Measurements from ENCODE around the gene CLDN14. TPM values are rescaled to one million over a fixed set of nuclear protein-coding genes. Genes with fewer than 3 reads are reported as not detected.

CLDN14 gene
- total RNA-seq, 1 donor from 2014 or later = not detected

DNA sequence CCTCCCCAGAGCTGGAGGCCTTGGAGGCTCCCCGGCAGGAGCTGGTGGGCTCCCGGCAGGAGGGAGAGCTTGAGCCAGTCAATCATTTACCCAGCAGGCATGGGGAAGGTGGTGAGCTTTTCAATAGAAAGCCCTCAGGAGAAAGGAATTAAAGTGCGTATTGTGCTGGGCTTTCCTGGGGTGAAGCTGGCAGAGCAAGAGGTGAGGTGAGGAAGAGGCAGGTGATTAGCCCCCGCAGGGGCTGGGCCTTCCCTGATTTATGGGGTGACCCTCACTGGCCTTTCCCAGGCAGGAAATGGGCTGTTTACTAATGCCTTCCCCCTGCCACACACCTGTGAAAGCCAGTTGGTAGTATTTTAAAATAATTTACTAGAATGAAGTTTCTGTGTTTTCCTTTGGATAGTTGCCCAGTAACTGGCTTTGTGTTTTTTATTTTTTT lies 25.8 kb downstream of the CLDN14 start:
- no peaks in the 10 kb centered on the region for H3K27me3 ChIP-seq
- H3K9me3 ChIP-seq = no peaks in the 10 kb centered on the region
- no peaks in the 10 kb centered on the region for H3K36me3 ChIP-seq
- intact Hi-C loops (cut with DNase I) = no loop called here
- no peaks in the 10 kb centered on the region for H3K4me1 ChIP-seq
- no peak for TF ChIP-seq POLR2A (IDR thresholded peaks at IDR 0.05)
- TF ChIP-seq POLR2AphosphoS5 (IDR thresholded peaks at IDR 0.05; ENCODE audit: insufficient read depth in 1 of 2, low read depth in 1 of 2) = no peak
- TF ChIP-seq, protein P1, sequence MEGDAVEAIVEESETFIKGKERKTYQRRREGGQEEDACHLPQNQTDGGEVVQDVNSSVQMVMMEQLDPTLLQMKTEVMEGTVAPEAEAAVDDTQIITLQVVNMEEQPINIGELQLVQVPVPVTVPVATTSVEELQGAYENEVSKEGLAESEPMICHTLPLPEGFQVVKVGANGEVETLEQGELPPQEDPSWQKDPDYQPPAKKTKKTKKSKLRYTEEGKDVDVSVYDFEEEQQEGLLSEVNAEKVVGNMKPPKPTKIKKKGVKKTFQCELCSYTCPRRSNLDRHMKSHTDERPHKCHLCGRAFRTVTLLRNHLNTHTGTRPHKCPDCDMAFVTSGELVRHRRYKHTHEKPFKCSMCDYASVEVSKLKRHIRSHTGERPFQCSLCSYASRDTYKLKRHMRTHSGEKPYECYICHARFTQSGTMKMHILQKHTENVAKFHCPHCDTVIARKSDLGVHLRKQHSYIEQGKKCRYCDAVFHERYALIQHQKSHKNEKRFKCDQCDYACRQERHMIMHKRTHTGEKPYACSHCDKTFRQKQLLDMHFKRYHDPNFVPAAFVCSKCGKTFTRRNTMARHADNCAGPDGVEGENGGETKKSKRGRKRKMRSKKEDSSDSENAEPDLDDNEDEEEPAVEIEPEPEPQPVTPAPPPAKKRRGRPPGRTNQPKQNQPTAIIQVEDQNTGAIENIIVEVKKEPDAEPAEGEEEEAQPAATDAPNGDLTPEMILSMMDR (IDR thresholded peaks at IDR 0.05) = no peak
- H3K4me3 ChIP-seq = no peak overlapping the region
- H3K27ac ChIP-seq = no peak overlapping the region
- no peak for DNase-seq (ENCODE audit: extremely low spot score in 2 of 2)

DNA sequence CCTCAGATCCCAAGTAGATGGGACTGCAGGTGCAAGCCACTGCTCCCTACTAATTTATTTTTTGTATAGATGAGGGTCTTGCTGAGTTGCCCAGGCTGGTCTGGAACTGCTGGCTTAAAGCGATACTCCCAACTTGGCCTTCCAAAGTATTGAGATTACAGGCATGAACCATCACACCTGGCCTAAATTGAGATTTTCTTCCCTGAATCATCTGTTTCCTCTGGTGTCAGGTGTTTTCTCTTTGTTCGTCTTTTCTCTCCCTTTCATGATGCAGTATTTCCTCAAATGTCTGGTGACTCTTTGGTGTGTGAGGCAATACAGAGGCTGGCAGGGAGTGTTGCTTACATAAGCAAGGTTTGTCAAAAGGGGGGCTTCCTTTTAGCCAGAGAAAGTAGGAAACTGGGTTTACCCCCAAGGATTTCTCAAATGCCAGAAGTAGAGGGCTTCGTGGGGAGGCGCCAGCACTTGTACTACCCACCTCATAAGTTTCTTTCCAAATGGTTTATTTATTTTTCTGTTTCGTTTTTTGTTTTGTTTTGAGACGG lies 27.6 kb downstream of the CLDN14 start:
- Histone ChIP-seq H3K9me3 (no peaks in the 10 kb centered on the region), H3K27ac (no peak overlapping the region), H3K4me3 (no peak overlapping the region), H3K36me3 (no peaks in the 10 kb centered on the region), H3K27me3 (no peaks in the 10 kb centered on the region), H3K4me1 (no peaks in the 10 kb centered on the region)
- no peak for TF ChIP-seq POLR2A (IDR thresholded peaks at IDR 0.05)
- TF ChIP-seq POLR2AphosphoS5 (IDR thresholded peaks at IDR 0.05; ENCODE audit: insufficient read depth in 1 of 2, low read depth in 1 of 2) = no peak
- TF ChIP-seq, protein P1 (IDR thresholded peaks at IDR 0.05) = no peak
- DNase-seq (ENCODE audit: extremely low spot score in 2 of 2) = no peak
- intact Hi-C loops (cut with DNase I) = no loop called here

DNA sequence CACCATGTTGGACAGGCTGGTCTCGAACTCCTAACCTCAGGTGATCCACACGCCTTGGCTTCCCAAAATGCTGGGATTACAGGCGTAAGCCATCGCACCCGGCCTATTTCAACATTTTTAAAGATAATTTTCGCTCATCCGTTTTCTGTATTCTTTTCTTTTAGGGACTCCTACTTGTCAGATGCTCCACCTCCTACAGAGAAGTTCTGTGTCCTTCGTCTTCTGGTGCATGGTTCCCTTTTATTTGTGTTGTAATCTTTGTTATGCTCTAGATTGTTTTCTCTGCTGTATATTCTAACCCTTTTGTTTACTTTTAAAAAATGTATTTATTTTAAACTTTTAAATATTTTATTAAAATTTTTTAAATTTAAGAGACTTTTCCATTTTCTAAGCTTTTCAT lies 28.4 kb downstream of the CLDN14 start:
- Histone ChIP-seq H3K36me3 (no peaks in the 10 kb centered on the region), H3K27ac (no peak overlapping the region), H3K27me3 (no peaks in the 10 kb centered on the region), H3K4me1 (no peaks in the 10 kb centered on the region), H3K9me3 (no peaks in the 10 kb centered on the region), H3K4me3 (no peak overlapping the region)
- TF ChIP-seq POLR2AphosphoS5 (IDR thresholded peaks at IDR 0.05; ENCODE audit: insufficient read depth in 1 of 2, low read depth in 1 of 2) (no peak), POLR2A (IDR thresholded peaks at IDR 0.05) (no peak)
- TF ChIP-seq, protein P1 (IDR thresholded peaks at IDR 0.05) = no peak
- intact Hi-C loops (cut with DNase I) = no loop called here
- no peak for DNase-seq (ENCODE audit: extremely low spot score in 2 of 2)

DNA sequence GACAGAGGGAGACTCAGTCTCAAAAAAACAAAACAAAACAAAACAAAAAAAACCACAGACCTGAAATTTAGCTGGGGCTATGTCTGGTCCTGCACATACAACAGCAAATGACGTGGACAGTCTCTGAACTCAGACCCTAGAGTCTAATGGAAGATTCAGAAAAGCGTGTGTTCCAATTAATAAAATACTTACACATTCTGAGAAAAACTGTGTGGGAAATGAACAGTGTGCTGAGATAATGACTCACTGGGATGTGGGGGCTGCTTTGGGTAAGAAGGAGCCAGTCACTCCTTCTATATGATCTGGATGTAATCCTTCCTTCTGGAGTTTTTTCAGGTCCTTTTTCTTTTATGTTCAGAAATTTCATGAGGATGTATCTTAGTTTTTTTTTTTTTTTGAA lies 29.4 kb downstream of the CLDN14 start:
- DNase-seq (ENCODE audit: extremely low spot score in 2 of 2) = no peak
- no peak for TF ChIP-seq POLR2A (IDR thresholded peaks at IDR 0.05)
- TF ChIP-seq, protein P1 (IDR thresholded peaks at IDR 0.05) = no peak
- TF ChIP-seq POLR2AphosphoS5 (IDR thresholded peaks at IDR 0.05; ENCODE audit: insufficient read depth in 1 of 2, low read depth in 1 of 2) = no peak
- Histone ChIP-seq H3K4me3 (no peak overlapping the region), H3K27ac (no peak overlapping the region), H3K27me3 (no peaks in the 10 kb centered on the region), H3K9me3 (no peaks in the 10 kb centered on the region), H3K4me1 (no peaks in the 10 kb centered on the region), H3K36me3 (no peaks in the 10 kb centered on the region)
- intact Hi-C loops (cut with DNase I) = no loop called here

DNA sequence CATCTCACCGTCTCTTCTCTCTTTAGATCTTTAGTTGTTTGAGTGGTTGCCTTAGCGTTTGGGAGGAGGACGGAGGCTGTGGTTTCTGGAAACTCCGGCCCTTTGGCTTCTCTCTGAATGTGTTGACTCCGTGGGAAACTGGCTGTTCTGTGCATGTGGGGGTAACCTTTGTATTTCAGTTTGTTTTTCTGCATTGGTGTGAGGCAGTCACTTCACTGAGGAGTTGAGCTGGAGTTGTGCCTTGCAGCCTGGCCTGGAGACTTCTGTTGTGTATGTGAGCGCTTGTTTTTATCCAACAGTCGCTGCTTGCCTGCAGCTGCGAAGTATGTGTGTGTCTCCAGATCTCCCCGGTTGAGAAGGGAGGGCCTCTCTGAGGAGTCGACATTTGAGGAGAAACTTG lies 33.6 kb downstream of the CLDN14 start:
- TF ChIP-seq, protein P1 (IDR thresholded peaks at IDR 0.05) = no peak
- TF ChIP-seq POLR2AphosphoS5 (IDR thresholded peaks at IDR 0.05; ENCODE audit: insufficient read depth in 1 of 2, low read depth in 1 of 2) (no peak), POLR2A (IDR thresholded peaks at IDR 0.05) (no peak)

More for the DNA sequence above, 33.6 kb downstream of the CLDN14 start:
- Histone ChIP-seq H3K27me3 (no peaks in the 10 kb centered on the region), H3K27ac (no peak overlapping the region), H3K4me1 (no peaks in the 10 kb centered on the region), H3K9me3 (no peaks in the 10 kb centered on the region), H3K36me3 (no peaks in the 10 kb centered on the region), H3K4me3 (no peak overlapping the region)
- no peak for DNase-seq (ENCODE audit: extremely low spot score in 2 of 2)
- intact Hi-C loops (cut with DNase I) = no loop called here
